Embryonic facial prominence (tissue), 1 donor: Measurements from ENCODE around the gene YIPF2.
"Not testable (repeated sequence)": the region's sequence is repeated elsewhere in the genome, so short reads cannot be mapped to it uniquely, and the experiment has no call there.

ENCODE experiments used
- DNase-seq: peaks from one replicate; pipeline ENCODE4 v3.0.0-alpha.2; 2016; ENCODE audit errors: extremely low spot score

YIPF2 gene

GRCh38 chr19:10911579-10912363 is 16.7 kb downstream of the YIPF2 start:
- DNase-seq: no peak

- DNase-seq: no peak
Observed at GRCh38 chr19:10908380-10908960, 20.0 kb downstream of the YIPF2 start.

- no peak for DNase-seq
Observed at GRCh38 chr19:10907925-10908324, 20.5 kb downstream of the YIPF2 start.

- DNase-seq: no peak
Observed at GRCh38 chr19:10899151-10899653, 29.2 kb downstream of the YIPF2 start.

- DNase-seq: no peak
Observed at GRCh38 chr19:10898633-10899032, 29.8 kb downstream of the YIPF2 start.

- no peak for DNase-seq
Observed at GRCh38 chr19:10896851-10897526, 31.4 kb downstream of the YIPF2 start.

GRCh38 chr19:10895920-10896319 is 32.5 kb downstream of the YIPF2 start:
- DNase-seq: no peak

GRCh38 chr19:10895363-10895762 is 33.1 kb downstream of the YIPF2 start:
- DNase-seq: no peak

GRCh38 chr19:10894911-10895213 is 33.6 kb downstream of the YIPF2 start:
- DNase-seq: no peak

GRCh38 chr19:10892256-10892655 is 36.2 kb downstream of the YIPF2 start:
- no peak for DNase-seq

GRCh38 chr19:10891405-10892086 is 36.9 kb downstream of the YIPF2 start:
- DNase-seq: no peak

GRCh38 chr19:10889880-10890279 is 38.6 kb downstream of the YIPF2 start:
- no peak for DNase-seq

- no peak for DNase-seq
Observed at GRCh38 chr19:10888421-10888866, 40.0 kb downstream of the YIPF2 start.

- DNase-seq: no peak
Observed at GRCh38 chr19:10887616-10888367, 40.6 kb downstream of the YIPF2 start.

GRCh38 chr19:10885201-10886169 is 43.0 kb downstream of the YIPF2 start:
- DNase-seq: no peak

- DNase-seq: no peak
Observed at GRCh38 chr19:10884274-10884673, 44.2 kb downstream of the YIPF2 start.

- no peak for DNase-seq
Observed at GRCh38 chr19:10882108-10882457, 46.4 kb downstream of the YIPF2 start.

GRCh38 chr19:10881403-10882107 is 46.9 kb downstream of the YIPF2 start:
- no peak for DNase-seq

- DNase-seq: no peak
Observed at GRCh38 chr19:10878253-10878652, 50.2 kb downstream of the YIPF2 start.

- not testable (repeated sequence) for DNase-seq
Observed at GRCh38 chr19:10877608-10878007, 50.8 kb downstream of the YIPF2 start.
